Prostate gland (tissue), 2 donors: ENCODE measurements around the gene SNRNP27. TPM values are rescaled to one million over a fixed set of nuclear protein-coding genes. Genes with fewer than 3 reads are reported as not detected.
A peak's percentile ranks its signal among the peaks of the same experiment; 100 is the strongest.
"Not testable (repeated sequence)": the region's sequence is repeated elsewhere in the genome, so short reads cannot be mapped to it uniquely, and the experiment has no call there.

ENCODE experiments used
- DNase-seq: peaks from one replicate; pipeline ENCODE4 v3.0.0-alpha.2; 2019; ENCODE audit warnings: low spot score
- H3K27ac ChIP-seq, 2 donors: fragments of 200-600 bp; sonication (generic); 2 replicates each; pipeline ENCODE4 v1.5.1; 2017 to 2019
- H3K27me3 ChIP-seq: fragments of 200-600 bp; sonication (generic); replicated peaks from 2 replicates; pipeline ENCODE4 v1.5.1; 2019; ENCODE audit not compliant: insufficient read depth
- H3K36me3 ChIP-seq, 2 donors: fragments of 200-600 bp; sonication (generic); 1 replicate in 1 of 2; 2 replicates in 1 of 2; pipeline versions ENCODE4 v1.5.1 to v1.8.1; 2017 to 2019
- H3K4me1 ChIP-seq: fragments of 200-600 bp; sonication (generic); replicated peaks from 2 replicates; pipeline ENCODE4 v1.5.1; 2019
- H3K4me3 ChIP-seq, 2 donors: fragments of 200-600 bp; sonication (generic); 2 replicates each; pipeline ENCODE4 v1.5.1; 2017 to 2019
- H3K9me3 ChIP-seq: fragments of 200-600 bp; sonication (generic); 2 replicates; pipeline ENCODE4 v1.5.1; 2017
- POLR2A ChIP-seq: fragments of 450-650 bp; IDR thresholded peaks from one replicate; pipeline ENCODE4 v1.6.1; 2016; ENCODE audit warnings: antibody characterized with exemption, mild to moderate bottlenecking
- POLR2AphosphoS5 ChIP-seq: sonication (generic); formaldehyde crosslinking; IDR thresholded peaks from one replicate; pipeline ENCODE4 v1.6.1; 2017; ENCODE audit warnings: antibody characterized with exemption
- WGBS: methylation state at CpG from one replicate; pipeline ENCODE4 v1.1.5; 2018; 5-methylcytosine and 5-hydroxymethylcytosine counted together
- intact Hi-C: fragments of 100-400 bp; cut with DNase I; formaldehyde crosslinking; loops from one replicate; pipeline ENCODE4 v1.14.2; 2022
- total RNA-seq, 2 donors: library from RNA; depleted of rRNA; stranded (reverse); fragments of >200 nt; gene quantifications; one replicate each; pipeline ENCODE4 v1.1.0, GENCODE V29; 2016
- TF ChIP-seq, protein P1 (sequence below), 4 experiments: fragments of 200-600 bp in 2 of 4; fragments of 450-650 bp in 2 of 4; sonication (generic) in 2 of 4; IDR thresholded peaks; 1 replicate in 3 of 4; 2 replicates in 1 of 4; pipeline ENCODE4 v1.5.1; 2016 to 2019; ENCODE audit warnings: antibody characterized with exemption in 4 of 4, mild to moderate bottlenecking in 2 of 4, moderate library complexity in 2 of 4

SNRNP27 gene
- total RNA-seq, 2 donors from 2014 or later = 52.1 to 69.1 TPM

DNA sequence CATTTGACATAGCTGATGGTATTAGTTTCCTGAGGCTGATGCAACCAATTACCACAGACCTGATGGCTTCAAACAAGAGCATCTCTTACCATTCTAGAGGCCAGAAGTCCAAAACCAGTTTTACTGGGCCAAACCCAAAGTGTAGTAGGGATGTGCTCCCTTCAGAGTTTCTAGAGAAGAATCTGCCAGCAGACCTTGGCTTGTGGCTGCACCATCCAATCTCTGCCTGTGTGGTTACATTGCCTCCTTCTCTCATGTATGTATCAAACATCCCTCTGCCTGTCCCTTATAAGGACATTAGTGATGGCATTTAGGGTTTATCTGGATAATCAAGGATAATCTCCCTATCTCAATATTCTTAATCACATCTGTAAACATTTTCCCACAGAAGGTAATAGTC is 4.5 kb upstream of the SNRNP27 start:
- H3K4me1 ChIP-seq = no peaks in the 10 kb centered on the region
- TF ChIP-seq POLR2A = no peak
- TF ChIP-seq POLR2AphosphoS5 = no peak
- TF ChIP-seq, protein P1, sequence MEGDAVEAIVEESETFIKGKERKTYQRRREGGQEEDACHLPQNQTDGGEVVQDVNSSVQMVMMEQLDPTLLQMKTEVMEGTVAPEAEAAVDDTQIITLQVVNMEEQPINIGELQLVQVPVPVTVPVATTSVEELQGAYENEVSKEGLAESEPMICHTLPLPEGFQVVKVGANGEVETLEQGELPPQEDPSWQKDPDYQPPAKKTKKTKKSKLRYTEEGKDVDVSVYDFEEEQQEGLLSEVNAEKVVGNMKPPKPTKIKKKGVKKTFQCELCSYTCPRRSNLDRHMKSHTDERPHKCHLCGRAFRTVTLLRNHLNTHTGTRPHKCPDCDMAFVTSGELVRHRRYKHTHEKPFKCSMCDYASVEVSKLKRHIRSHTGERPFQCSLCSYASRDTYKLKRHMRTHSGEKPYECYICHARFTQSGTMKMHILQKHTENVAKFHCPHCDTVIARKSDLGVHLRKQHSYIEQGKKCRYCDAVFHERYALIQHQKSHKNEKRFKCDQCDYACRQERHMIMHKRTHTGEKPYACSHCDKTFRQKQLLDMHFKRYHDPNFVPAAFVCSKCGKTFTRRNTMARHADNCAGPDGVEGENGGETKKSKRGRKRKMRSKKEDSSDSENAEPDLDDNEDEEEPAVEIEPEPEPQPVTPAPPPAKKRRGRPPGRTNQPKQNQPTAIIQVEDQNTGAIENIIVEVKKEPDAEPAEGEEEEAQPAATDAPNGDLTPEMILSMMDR (IDR thresholded peaks at IDR 0.05) = no peak
- intact Hi-C loops = no loop called here
- H3K36me3 ChIP-seq = no peaks in the 10 kb centered on the region
- no peak overlapping the region for H3K27ac ChIP-seq
- H3K9me3 ChIP-seq = no peaks in the 10 kb centered on the region
- no peaks in the 10 kb centered on the region for H3K27me3 ChIP-seq
- no peak for DNase-seq
- no peak overlapping the region for H3K4me3 ChIP-seq

DNA sequence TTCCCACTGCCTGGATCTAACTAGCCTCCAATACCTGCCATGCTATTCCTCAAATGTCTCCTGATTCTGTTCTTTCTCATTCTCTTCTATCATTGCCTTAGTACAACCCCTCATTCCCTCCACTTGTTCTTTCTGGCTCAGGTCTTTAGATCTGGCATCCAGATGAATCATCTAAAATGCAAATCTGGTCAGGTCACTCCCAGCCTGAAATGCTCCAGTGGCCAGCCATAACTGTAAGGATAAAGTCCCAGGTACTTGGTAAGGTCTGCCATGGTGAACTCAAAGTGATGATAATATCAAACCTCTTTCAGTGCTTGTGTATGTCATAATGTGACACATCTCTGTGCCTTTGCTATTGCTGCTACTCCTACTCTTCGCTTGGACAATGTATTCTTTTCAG is 2.9 kb upstream of the SNRNP27 start:
- no peak overlapping the region for H3K4me3 ChIP-seq
- WGBS = 53% methylated on average over 1 of the region's 1 CpG

DNA sequence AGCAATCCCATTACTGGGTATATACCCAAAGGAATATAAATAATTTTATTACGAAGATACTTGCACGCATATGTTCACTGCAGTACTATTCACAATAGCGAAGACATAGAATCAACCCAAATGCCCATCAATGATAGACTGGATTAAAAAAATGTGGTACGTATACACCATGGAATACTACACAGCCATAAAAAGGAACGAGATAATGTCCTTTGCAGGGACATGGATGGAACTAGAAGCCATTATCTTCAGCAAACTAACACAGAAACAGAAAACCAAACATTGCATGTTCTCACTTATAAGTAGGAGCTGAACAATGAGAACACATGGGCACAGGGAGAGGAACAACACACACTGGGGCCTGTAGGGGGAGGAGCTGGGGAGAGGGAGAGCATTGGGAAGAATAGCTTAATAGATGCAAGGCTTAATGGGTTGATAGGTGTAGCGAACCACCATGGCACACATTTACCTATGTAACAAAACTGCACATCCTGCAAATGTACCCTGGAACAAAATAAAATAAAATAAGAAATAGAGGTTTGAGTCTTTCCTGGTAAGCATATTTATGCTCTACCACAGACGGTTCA is 825 bp upstream of the SNRNP27 start:
- H3K27ac ChIP-seq, H3K36me3 ChIP-seq, H3K4me1 ChIP-seq, intact Hi-C loops, DNase-seq, H3K9me3 ChIP-seq, H3K4me3 ChIP-seq, H3K27me3 ChIP-seq: not testable (repeated sequence)
- 92% methylated on average over 7 of the region's 7 CpGs for WGBS

More for the DNA sequence above, 2.9 kb upstream of the SNRNP27 start:
- TF ChIP-seq, protein P1 (IDR thresholded peaks at IDR 0.05) = no peak
- Histone ChIP-seq H3K27me3 (no peaks in the 10 kb centered on the region), H3K4me1 (no peaks in the 10 kb centered on the region), H3K36me3 (no peaks in the 10 kb centered on the region), H3K27ac (no peak overlapping the region), H3K9me3 (no peaks in the 10 kb centered on the region)
- intact Hi-C loops = no loop called here
- no peak for DNase-seq

DNA sequence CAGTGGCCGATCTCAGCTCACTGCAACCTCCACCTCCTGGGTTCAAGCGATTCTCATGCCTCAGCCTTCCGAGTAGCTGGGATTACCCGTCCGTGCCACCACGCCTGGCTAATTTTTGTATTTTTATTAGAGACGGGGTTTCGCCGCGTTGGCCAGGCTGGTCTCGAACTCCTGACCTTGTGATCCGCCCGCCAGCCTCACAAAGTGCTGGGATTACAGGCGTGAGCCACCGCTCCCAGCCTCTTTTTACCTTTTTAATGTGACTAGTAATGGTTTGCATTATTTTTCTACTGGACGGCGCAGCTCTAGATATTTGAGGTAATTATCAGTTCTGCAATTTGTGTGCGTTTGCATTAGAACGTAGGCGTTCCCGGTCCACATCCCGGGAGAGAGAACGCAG is 981 bp downstream of the SNRNP27 start:
- intact Hi-C loops, H3K9me3 ChIP-seq: not testable (repeated sequence)
- peak overlapping the region; percentile 54 to 61 for H3K4me3 ChIP-seq

DNA sequence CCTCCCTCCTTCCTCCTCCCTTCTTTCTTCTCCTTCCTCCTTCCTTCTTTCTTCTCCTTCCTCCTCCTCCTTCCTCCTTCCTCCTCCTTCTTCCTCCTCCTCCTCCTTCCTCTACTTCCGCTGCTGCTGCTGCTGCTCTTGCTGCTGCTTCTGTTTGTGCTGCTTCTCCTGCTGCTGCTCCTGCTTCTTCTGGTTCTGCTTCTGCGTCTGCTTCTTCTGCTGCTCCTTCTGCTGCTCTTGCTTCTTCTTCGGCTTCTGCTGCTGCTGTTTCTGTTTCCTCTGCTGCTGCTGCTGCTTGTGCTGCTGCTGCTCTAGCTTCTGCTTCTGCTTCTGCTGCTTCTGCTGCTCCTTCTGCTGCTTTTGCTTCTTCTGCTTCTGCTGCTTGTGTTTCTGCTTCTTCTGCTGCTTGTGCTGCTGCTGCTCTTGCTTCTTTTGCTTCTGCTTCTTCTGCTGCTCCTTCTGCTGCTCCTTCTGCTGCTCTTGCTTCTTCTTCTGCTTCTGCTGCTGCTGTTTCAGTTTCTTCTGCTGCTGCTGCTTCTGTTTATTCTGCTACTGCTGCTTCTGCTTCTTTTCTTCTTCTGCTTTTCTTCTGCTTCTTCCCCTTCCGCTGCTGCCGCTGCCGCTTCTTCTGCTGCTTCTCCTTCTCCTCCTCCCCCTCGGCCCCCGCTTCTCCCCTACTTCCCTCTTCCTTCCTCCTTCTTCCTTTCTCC is 8.6 kb downstream of the SNRNP27 start:
- TF ChIP-seq, protein P1 (IDR thresholded peaks at IDR 0.05) = no peak
- TF ChIP-seq POLR2AphosphoS5 (no peak), POLR2A (no peak)
- intact Hi-C loops = no loop called here
- no peak for DNase-seq
- no peak overlapping the region for H3K27ac ChIP-seq
- no peaks in the 10 kb centered on the region for H3K9me3 ChIP-seq
- H3K36me3 ChIP-seq = no peaks in the 10 kb centered on the region
- H3K27me3 ChIP-seq = no peaks in the 10 kb centered on the region
- WGBS = 74% methylated on average over 8 of the region's 8 CpGs
- no peaks in the 10 kb centered on the region for H3K4me1 ChIP-seq
- no peak overlapping the region for H3K4me3 ChIP-seq

More for the DNA sequence above, 981 bp downstream of the SNRNP27 start:
- DNase-seq, H3K36me3 ChIP-seq, H3K4me1 ChIP-seq, H3K27me3 ChIP-seq: not testable (repeated sequence)
- WGBS = 20% methylated on average over 23 of the region's 23 CpGs
- H3K27ac ChIP-seq = peak overlapping the region; percentile 82 to 84

DNA sequence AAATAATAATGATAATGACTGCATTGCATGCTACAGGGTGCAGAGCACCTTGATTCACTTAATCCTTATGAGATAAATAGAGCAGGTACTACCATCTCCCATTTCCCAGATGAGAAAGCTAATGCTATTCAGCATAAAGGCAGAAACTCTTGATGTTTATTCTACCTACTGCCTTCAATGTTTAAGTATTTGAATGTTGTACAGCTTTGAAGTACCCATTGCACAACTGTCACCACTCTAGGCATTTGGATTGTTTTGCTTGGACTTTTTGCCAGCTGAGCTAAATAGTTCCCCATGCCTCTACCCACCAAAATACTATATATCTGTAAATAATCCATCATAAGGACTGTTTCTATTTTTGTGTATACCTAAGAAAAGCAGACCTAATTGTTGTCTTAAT is 13.5 kb downstream of the SNRNP27 start:
- H3K4me1 ChIP-seq = no peaks in the 10 kb centered on the region
- TF ChIP-seq, protein P1 (IDR thresholded peaks at IDR 0.05) = no peak
- TF ChIP-seq POLR2AphosphoS5 (no peak), POLR2A (no peak)
- H3K27me3 ChIP-seq = no peaks in the 10 kb centered on the region
- H3K27ac ChIP-seq = no peak overlapping the region
- H3K36me3 ChIP-seq = peaks cover 3 to 7% of the 10 kb centered on the region in 2 donors
- H3K9me3 ChIP-seq = no peaks in the 10 kb centered on the region
- DNase-seq = no peak
- intact Hi-C loops = no loop called here
- H3K4me3 ChIP-seq = no peak overlapping the region
